HCT116 (cell line): ENCODE data around the gene MYOG. TPM values are rescaled to one million over a fixed set of nuclear protein-coding genes. Genes with fewer than 3 reads are reported as not detected.

ENCODE experiments used
- ATAC-seq: fragments of 200-7000 bp; cut with Tn5 transposase; 2 replicates; pipeline ENCODE4 v1.9.1; 2020; ENCODE audit warnings: mild to moderate bottlenecking, moderate library complexity
- BruUV-seq: library from RNA; stranded (reverse); fragments of 400-500 nt; replicated peaks from 2 replicates; lab custom pipeline; 2021; lab: Mats Ljungman, UMichigan
- CTCF ChIA-PET: fragments of 300-600 bp; sonication (Branson Sonifier 250); formaldehyde crosslinking; loops from one replicate; lab custom pipeline; 2021; ENCODE audit warnings: antibody characterized with exemption; lab: Charles Lee
- POLR2A ChIA-PET: fragments of 300-600, 350-600 bp; sonication (Branson Sonifier 250); formaldehyde crosslinking; loops from one replicate; lab custom pipeline; 2021; ENCODE audit warnings: antibody characterized with exemption; lab: Charles Lee
- RAD21 ChIA-PET, 2 experiments: fragments of 300-600 bp; sonication (Branson Sonifier 250); formaldehyde crosslinking; loops; one replicate each; lab custom pipeline; 2023; ENCODE audit warnings: low total read pairs in 2 of 2; ENCODE audit not compliant: uncharacterized antibody in 2 of 2, unreplicated experiment in 2 of 2, low non-redundant PET in 1 of 2; lab: Charles Lee
- DNase-seq: peaks from one replicate; pipeline ENCODE4 v3.0.0-alpha.2; 2010; ENCODE audit warnings: low read depth, low spot score
- H2AFZ ChIP-seq: fragments of 200-600 bp; shearing (Covaris generic), sonication (generic); 2 replicates; pipeline ENCODE4 v1.6.1; 2017; ENCODE audit warnings: low read depth, mixed run types, mixed read lengths, antibody characterized with exemption, low read length; ENCODE audit not compliant: poor library complexity, severe bottlenecking
- H3K27ac ChIP-seq: 2 replicates; pipeline ENCODE4 v1.5.1; 2012; ENCODE audit warnings: low read depth, low read length
- H3K27me3 ChIP-seq: fragments of 200-600 bp; sonication (generic); 2 replicates; pipeline ENCODE4 v1.6.1; 2016; ENCODE audit warnings: mixed run types, low read length, mixed read lengths; ENCODE audit not compliant: insufficient read depth
- H3K36me3 ChIP-seq, 2 experiments: fragments of 200-500 bp in 1 of 2; fragments of 200-600 bp in 1 of 2; sonication (Bioruptor generic) in 1 of 2; sonication (generic) in 1 of 2; 2 replicates each; pipeline versions ENCODE4 v1.5.1 to v1.6.1; 2014 to 2016; ENCODE audit warnings: low read length in 2 of 2, inconsistent platforms in 1 of 2, mixed read lengths in 1 of 2, mixed run types in 1 of 2; ENCODE audit not compliant: insufficient read depth in 2 of 2, control insufficient read depth in 1 of 2
- H3K4me1 ChIP-seq, 2 experiments: fragments of 200-600 bp in 1 of 2; sonication (generic) in 1 of 2; 2 replicates each; pipeline versions ENCODE4 v1.5.1 to v1.6.1; 2012 to 2017; ENCODE audit warnings: low read length in 2 of 2, inconsistent platforms in 1 of 2, mild to moderate bottlenecking in 1 of 2, mixed read lengths in 1 of 2, mixed run types in 1 of 2, moderate library complexity in 1 of 2; ENCODE audit not compliant: insufficient read depth in 2 of 2, control insufficient read depth in 1 of 2
- H3K4me2 ChIP-seq: fragments of 200-600 bp; sonication (generic); 2 replicates; pipeline ENCODE4 v1.6.1; 2017; ENCODE audit warnings: mixed run types, low read length, mixed read lengths
- H3K4me3 ChIP-seq, 2 experiments: fragments of 200-600 bp in 1 of 2; sonication (generic) in 1 of 2; replicated peaks in 1 of 2; 2 replicates each; pipeline ENCODE4 v1.5.1; 2011 to 2016; ENCODE audit warnings: low read length in 2 of 2, control low read depth in 1 of 2, low read depth in 1 of 2, mild to moderate bottlenecking in 1 of 2, mixed read lengths in 1 of 2, mixed run types in 1 of 2
- H3K79me2 ChIP-seq: fragments of 200-600 bp; sonication (generic); 2 replicates; pipeline ENCODE4 v1.6.1; 2017; ENCODE audit warnings: mild to moderate bottlenecking, mixed run types, low read length, moderate library complexity, mixed read lengths; ENCODE audit not compliant: insufficient read depth
- H3K9ac ChIP-seq: fragments of 200-600 bp; sonication (generic); 2 replicates; pipeline ENCODE4 v1.6.1; 2016; ENCODE audit warnings: low read length, mixed read lengths
- H3K9me2 ChIP-seq: fragments of 200-600 bp; sonication (generic), shearing (Covaris generic); 2 replicates; pipeline ENCODE4 v1.6.1; 2017; ENCODE audit warnings: mixed run types, mild to moderate bottlenecking, moderate library complexity; ENCODE audit not compliant: insufficient read depth
- H3K9me3 ChIP-seq, 2 experiments: fragments of 200-500 bp in 1 of 2; fragments of 200-600 bp in 1 of 2; sonication (Bioruptor generic) in 1 of 2; sonication (generic) in 1 of 2; 2 replicates each; pipeline ENCODE4 v1.6.1; 2014 to 2017; ENCODE audit warnings: low read length in 2 of 2, mixed read lengths in 2 of 2, inconsistent platforms in 1 of 2, low read depth in 1 of 2, mild to moderate bottlenecking in 1 of 2, mixed run types in 1 of 2, moderate library complexity in 1 of 2; ENCODE audit not compliant: control insufficient read depth in 1 of 2, insufficient read depth in 1 of 2
- H4K20me1 ChIP-seq: fragments of 200-600 bp; sonication (generic), shearing (Covaris generic); 2 replicates; pipeline ENCODE4 v1.6.1; 2017; ENCODE audit warnings: mixed run types, mild to moderate bottlenecking, moderate library complexity; ENCODE audit not compliant: insufficient read depth
- RAD21 ChIP-seq: IDR thresholded peaks from 2 replicates; pipeline ENCODE4 v1.6.1; 2012; ENCODE audit warnings: low read depth, mild to moderate bottlenecking
- intact Hi-C: fragments of 100-400 bp; cut with micrococcal nuclease; formaldehyde crosslinking; loops from 2 replicates; pipeline ENCODE4 v1.10.0; 2022
- total RNA-seq: library from RNA; stranded (reverse); gene quantifications from one replicate; pipeline ENCODE4 v1.2.1, GENCODE V29; 2021; ENCODE audit not compliant: unreplicated experiment

The MYOG gene
- total RNA-seq, 1 experiment from 2014 or later = not detected

GRCh38 chr1:203033287-203033686 is 52.5 kb downstream of the MYOG start:
- H2AFZ ChIP-seq = no peak overlapping the region
- no TSS peak for BruUV-seq
- H3K9me2 ChIP-seq = no peaks in the 10 kb centered on the region
- intact Hi-C loops = no loop called here
- no peak overlapping the region for H3K27ac ChIP-seq
- H3K27me3 ChIP-seq = no peaks in the 10 kb centered on the region
- POLR2A ChIA-PET = no interaction called here
- no peak for TF ChIP-seq RAD21
- no peak for ATAC-seq
- no peaks in the 10 kb centered on the region for H3K79me2 ChIP-seq
- H4K20me1 ChIP-seq = no peaks in the 10 kb centered on the region
- CTCF ChIA-PET = interaction anchor here (0.9 to 3.7 kb wide), 4 partner anchors 139 to 236 kb away, joined by 3 to 43 read pairs (median 6); no protein-coding TSS in a partner anchor
- H3K9me3 ChIP-seq = no peaks in the 10 kb centered on the region
- H3K36me3 ChIP-seq = no peaks in the 10 kb centered on the region
- no peak for DNase-seq
- RAD21 ChIA-PET = no interaction called here
- peaks cover 0 to 5% of the 10 kb centered on the region in 2 experiments; a peak in 2 of 4 replicates for H3K4me1 ChIP-seq
- no peak overlapping the region for H3K4me2 ChIP-seq
- no peak overlapping the region for H3K9ac ChIP-seq
- H3K4me3 ChIP-seq = no peak overlapping the region

Other genes with a start within 250 kb of the MYOG start
- gene RABIF, start 196.9 kb downstream of the MYOG start, total RNA-seq = 5.4 TPM
- gene KLHL12, start 158.8 kb downstream of the MYOG start, total RNA-seq = 33.8 TPM
- gene ADIPOR1, start 127.7 kb downstream of the MYOG start, total RNA-seq = 89.8 TPM
- 16.5 TPM for gene CYB5R1, start 118.8 kb downstream of the MYOG start, total RNA-seq
- gene TMEM183A, start 78.6 kb downstream of the MYOG start, total RNA-seq = 64.7 TPM
- 10.8 TPM for gene PPFIA4, start 59.5 kb downstream of the MYOG start, total RNA-seq
- gene ADORA1, start 41.7 kb upstream of the MYOG start, total RNA-seq = 2.8 TPM
- 0.22 TPM for gene MYBPH, start 89.8 kb upstream of the MYOG start, total RNA-seq
- gene CHI3L1, start 100.7 kb upstream of the MYOG start, total RNA-seq = not detected
- gene CHIT1, start 143.7 kb upstream of the MYOG start, total RNA-seq = not detected
- gene BTG2, start 219.5 kb upstream of the MYOG start, total RNA-seq = 24.2 TPM